ENCODE measurements around the gene MRGPRG.

GRCh38 chr11:3237119-3237518 is 18.5 kb upstream of the MRGPRG start:
- TF ChIP-seq TAF1 (IDR thresholded peaks at IDR 0.05; ENCODE audit: borderline replicate concordance, low read depth, low read length) (no peak), POLR2AphosphoS5 (IDR thresholded peaks at IDR 0.05; ENCODE audit: low read depth, low read length) (no peak)
